B cell (primary cell): ENCODE data around the gene CFAP251. TPM values are rescaled to one million over a fixed set of nuclear protein-coding genes. Genes with fewer than 3 reads are reported as not detected.
"Not testable (repeated sequence)": the region's sequence is repeated elsewhere in the genome, so short reads cannot be mapped to it uniquely, and the experiment has no call there.

Source experiments
- ATAC-seq: fragments of 200-7000 bp; cut with Tn5 transposase; one replicate; pipeline ENCODE4 v1.10.0; 2021; ENCODE audit warnings: low read depth, mild to moderate bottlenecking, moderate number of reproducible peaks, moderate library complexity
- CTCF ChIA-PET: fragments of 350-600 bp; sonication (Branson Sonifier 250); formaldehyde crosslinking; loops from one replicate; lab custom pipeline; 2021; ENCODE audit warnings: antibody characterized with exemption, inconsistent platforms; lab: Charles Lee
- POLR2A ChIA-PET: fragments of 350-600 bp; sonication (Branson Sonifier 250); formaldehyde crosslinking; loops from one replicate; lab custom pipeline; 2021; ENCODE audit warnings: antibody characterized with exemption; lab: Charles Lee
- DNase-seq: peaks from one replicate; pipeline ENCODE4 v3.0.0; 2013
- H2AFZ ChIP-seq: 2 replicates; pipeline ENCODE4 v1.6.1; 2012; ENCODE audit warnings: mild to moderate bottlenecking, low read depth, low read length; ENCODE audit not compliant: insufficient read depth, poor library complexity, severe bottlenecking
- H3K27ac ChIP-seq, 2 donors: 1 replicate in 1 of 2; 2 replicates in 1 of 2; pipeline ENCODE4 v1.5.1; 2012 to 2013; ENCODE audit warnings: low read length in 2 of 2, mild to moderate bottlenecking in 2 of 2, moderate library complexity in 1 of 2
- H3K27me3 ChIP-seq, 4 experiments: fragments of 200-600 bp in 1 of 4; sonication (generic) in 1 of 4; replicated peaks in 1 of 4; 1 replicate in 2 of 4; 2 replicates in 2 of 4; pipeline versions ENCODE4 v1.6.1 to v1.7.0; 2013 to 2016; ENCODE audit warnings: low read length in 3 of 4, mild to moderate bottlenecking in 2 of 4, mixed read lengths in 1 of 4, moderate library complexity in 1 of 4; ENCODE audit not compliant: insufficient read depth in 4 of 4, control insufficient read depth in 3 of 4; ENCODE audit errors: control extremely low read depth in 1 of 4
- H3K36me3 ChIP-seq, 2 experiments: replicated peaks in 1 of 2; 1 replicate in 1 of 2; 2 replicates in 1 of 2; pipeline versions ENCODE4 v1.6.1 to v1.7.1; 2013; ENCODE audit warnings: low read length in 1 of 2; ENCODE audit not compliant: insufficient read depth in 2 of 2, control insufficient read depth in 1 of 2; ENCODE audit errors: control extremely low read depth in 1 of 2, extremely low read depth in 1 of 2
- H3K4me1 ChIP-seq, 2 donors: fragments of 200-600 bp in 1 of 2; sonication (generic) in 1 of 2; 1 replicate in 1 of 2; 2 replicates in 1 of 2; pipeline versions ENCODE4 v1.5.1 to v1.6.1; 2013 to 2017; ENCODE audit warnings: low read length in 2 of 2; ENCODE audit not compliant: control insufficient read depth in 2 of 2, insufficient read depth in 2 of 2
- H3K4me2 ChIP-seq: replicated peaks from 2 replicates; pipeline ENCODE3; 2012; ENCODE audit warnings: mild to moderate bottlenecking, low read depth, low read length; ENCODE audit not compliant: poor library complexity, severe bottlenecking
- H3K4me3 ChIP-seq, 5 experiments: fragments of 200-600 bp in 1 of 5; sonication (generic) in 1 of 5; 1 replicate in 3 of 5; 2 replicates in 2 of 5; pipeline versions ENCODE4 v1.5.1 to v1.7.0; 2011 to 2016; ENCODE audit warnings: low read length in 4 of 5, mild to moderate bottlenecking in 4 of 5, low read depth in 2 of 5, control low read depth in 1 of 5, moderate library complexity in 1 of 5; ENCODE audit not compliant: insufficient read depth in 1 of 5; ENCODE audit errors: control extremely low read depth in 1 of 5, extremely low read depth in 1 of 5
- H3K79me2 ChIP-seq: fragments of 200-600 bp; sonication (generic); one replicate; pipeline ENCODE4 v1.6.0; 2016; ENCODE audit warnings: low read length; ENCODE audit not compliant: control insufficient read depth, insufficient read depth
- H3K9ac ChIP-seq: fragments of 200-600 bp; sonication (generic); 2 replicates; pipeline ENCODE4 v1.6.1; 2017; ENCODE audit warnings: mild to moderate bottlenecking, low read length, moderate library complexity
- H3K9me3 ChIP-seq, 3 donors: one replicate each; pipeline versions ENCODE4 v1.6.1 to v1.7.1; 2013; ENCODE audit warnings: low read length in 2 of 3; ENCODE audit not compliant: control insufficient read depth in 2 of 3, insufficient read depth in 1 of 3; ENCODE audit errors: control extremely low read depth in 1 of 3
- H4K20me1 ChIP-seq: 2 replicates; pipeline ENCODE4 v1.6.0; 2012; ENCODE audit warnings: mild to moderate bottlenecking, low read length; ENCODE audit not compliant: insufficient read depth, control insufficient read depth, poor library complexity, severe bottlenecking
- H3K27ac Mint-ChIP-seq: one replicate; pipeline ENCODE4 v1.8.0; 2021; ENCODE audit warnings: mixed read lengths
- H3K27me3 Mint-ChIP-seq: one replicate; pipeline ENCODE4 v1.8.0; 2021; ENCODE audit warnings: mixed read lengths
- H3K4me1 Mint-ChIP-seq: one replicate; pipeline ENCODE4 v1.8.0; 2021; ENCODE audit warnings: mixed read lengths
- H3K4me3 Mint-ChIP-seq: one replicate; pipeline ENCODE4 v1.8.0; 2021; ENCODE audit warnings: mixed read lengths
- H3K9me3 Mint-ChIP-seq: one replicate; pipeline ENCODE4 v1.8.0; 2022; ENCODE audit warnings: mixed read lengths; ENCODE audit not compliant: insufficient read depth
- EZH2 ChIP-seq: IDR thresholded peaks from 2 replicates; pipeline ENCODE4 v1.6.1; 2012; ENCODE audit warnings: borderline replicate concordance, low read depth, mild to moderate bottlenecking, moderate library complexity, low read length; ENCODE audit not compliant: insufficient read depth, poor library complexity, severe bottlenecking
- WGBS: methylation state at CpG from one replicate; pipeline ENCODE4 v1.1.5; 2013; ENCODE audit warnings: missing lambda C conversion rate; ENCODE audit not compliant: insufficient coverage; 5-methylcytosine and 5-hydroxymethylcytosine counted together
- intact Hi-C: fragments of 100-400 bp; cut with micrococcal nuclease; formaldehyde crosslinking; loops from one replicate; pipeline ENCODE4 v1.10.0; 2022
- polyA plus RNA-seq: library from polyadenylated mRNA; depleted of rRNA; stranded (reverse); fragments of >200 nt; gene quantifications from 2 replicates; pipeline ENCODE4 v1.2.3, GENCODE V29; 2012
- total RNA-seq, 2 donors: library from RNA; stranded (reverse); fragments of 120-200 nt in 1 of 2; gene quantifications; 1 replicate in 1 of 2; 2 replicates in 1 of 2; pipeline versions ENCODE4 v1.2.3 to v1.2.4, GENCODE V29; 2013 to 2022
- TF ChIP-seq, protein P1 (sequence below): fragments of 200-600 bp; IDR thresholded peaks from one replicate; pipeline ENCODE4 v1.8.0; 2022; ENCODE audit warnings: antibody characterized with exemption, mild to moderate bottlenecking

CFAP251 gene
- total and polyA plus RNA-seq, 2 donors (not counting 1 experiment from before 2014, with no cell fraction given) = 0.22 to 1.6 TPM

DNA sequence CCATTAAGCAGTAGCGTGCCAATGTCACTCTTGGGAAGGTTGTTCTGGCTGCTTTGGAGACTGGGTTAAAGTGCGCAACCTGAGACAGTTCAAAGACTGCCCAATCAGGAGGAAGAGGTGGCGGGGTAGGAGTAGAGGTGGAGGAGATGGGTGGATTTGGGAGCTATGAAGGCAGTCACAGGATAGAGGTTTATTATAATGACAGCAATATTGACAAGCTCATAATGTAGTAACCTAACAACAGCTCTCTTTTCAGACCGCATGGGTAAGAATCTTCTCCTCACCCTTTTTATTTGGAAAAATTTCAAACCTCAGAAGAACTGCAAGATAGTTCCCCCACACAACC, 35.1 kb upstream of the CFAP251 start:
- no peaks in the 10 kb centered on the region for H3K9me3 Mint-ChIP-seq
- H3K27me3 Mint-ChIP-seq = peaks cover 8% of the 10 kb centered on the region
- H3K9ac ChIP-seq = no peak overlapping the region
- TF ChIP-seq, protein P1, sequence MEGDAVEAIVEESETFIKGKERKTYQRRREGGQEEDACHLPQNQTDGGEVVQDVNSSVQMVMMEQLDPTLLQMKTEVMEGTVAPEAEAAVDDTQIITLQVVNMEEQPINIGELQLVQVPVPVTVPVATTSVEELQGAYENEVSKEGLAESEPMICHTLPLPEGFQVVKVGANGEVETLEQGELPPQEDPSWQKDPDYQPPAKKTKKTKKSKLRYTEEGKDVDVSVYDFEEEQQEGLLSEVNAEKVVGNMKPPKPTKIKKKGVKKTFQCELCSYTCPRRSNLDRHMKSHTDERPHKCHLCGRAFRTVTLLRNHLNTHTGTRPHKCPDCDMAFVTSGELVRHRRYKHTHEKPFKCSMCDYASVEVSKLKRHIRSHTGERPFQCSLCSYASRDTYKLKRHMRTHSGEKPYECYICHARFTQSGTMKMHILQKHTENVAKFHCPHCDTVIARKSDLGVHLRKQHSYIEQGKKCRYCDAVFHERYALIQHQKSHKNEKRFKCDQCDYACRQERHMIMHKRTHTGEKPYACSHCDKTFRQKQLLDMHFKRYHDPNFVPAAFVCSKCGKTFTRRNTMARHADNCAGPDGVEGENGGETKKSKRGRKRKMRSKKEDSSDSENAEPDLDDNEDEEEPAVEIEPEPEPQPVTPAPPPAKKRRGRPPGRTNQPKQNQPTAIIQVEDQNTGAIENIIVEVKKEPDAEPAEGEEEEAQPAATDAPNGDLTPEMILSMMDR = no peak
- TF ChIP-seq EZH2 = no peak
- H3K36me3 ChIP-seq = no peaks in the 10 kb centered on the region
- H3K4me2 ChIP-seq = no peak overlapping the region
- peaks cover 0 to 1% (median 0%) of the 10 kb centered on the region in 3 donors for H3K9me3 ChIP-seq
- no peak overlapping the region for H3K27ac ChIP-seq
- no peak overlapping the region for H3K4me3 ChIP-seq
- H3K27me3 ChIP-seq = peaks cover 0 to 5% (median 0%) of the 10 kb centered on the region in 4 experiments
- H4K20me1 ChIP-seq = no peaks in the 10 kb centered on the region
- H2AFZ ChIP-seq = no peak overlapping the region
- 94% methylated on average over 2 of the region's 4 CpGs for WGBS
- H3K4me1 Mint-ChIP-seq = peaks cover 5% of the 10 kb centered on the region
- H3K4me3 Mint-ChIP-seq = no peak overlapping the region
- intact Hi-C loops = no loop called here
- no peak overlapping the region for H3K27ac Mint-ChIP-seq
- ATAC-seq = no peak
- H3K79me2 ChIP-seq = no peaks in the 10 kb centered on the region
- ChIA-PET POLR2A (no interaction called here), CTCF (interaction anchor here (0.7 to 1.6 kb wide), 3 partner anchors 71 to 89 kb away, joined by 3 to 7 read pairs (median 5); partner anchors contain the start of gene RHOF)
- H3K4me1 ChIP-seq = peaks cover 4 to 6% of the 10 kb centered on the region in 2 donors
- no peak for DNase-seq

DNA sequence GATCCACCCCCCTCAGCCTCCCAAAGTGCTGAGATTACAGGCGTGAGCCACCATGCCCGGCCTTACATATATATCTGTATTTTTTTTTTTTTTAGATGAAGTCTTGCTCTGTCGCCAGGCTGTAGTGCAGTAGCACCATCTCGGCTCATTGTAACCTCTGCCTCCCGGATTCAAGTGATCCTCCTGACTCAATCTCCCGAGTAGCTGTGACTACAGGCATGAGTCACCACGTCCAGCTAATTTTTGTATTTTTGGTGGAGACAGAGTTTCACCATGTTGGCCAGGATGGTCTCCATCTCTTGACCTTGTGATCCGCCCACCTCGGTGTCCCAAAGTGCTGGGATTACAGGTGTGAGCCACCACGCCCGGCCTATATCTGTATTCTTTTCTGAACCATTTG, 33.3 kb upstream of the CFAP251 start:
- intact Hi-C loops = loop anchor here (5.0 kb wide), 1 partner anchor 1198 kb away; the partner anchor contains the start of gene MLEC
- POLR2A ChIA-PET, H2AFZ ChIP-seq, H3K4me2 ChIP-seq, H3K9ac ChIP-seq, H3K36me3 ChIP-seq, H3K27ac ChIP-seq, ATAC-seq, H3K9me3 ChIP-seq, CTCF ChIA-PET, H3K27me3 Mint-ChIP-seq, DNase-seq, H3K27me3 ChIP-seq, H3K79me2 ChIP-seq, H4K20me1 ChIP-seq, H3K4me3 ChIP-seq, H3K4me3 Mint-ChIP-seq, H3K27ac Mint-ChIP-seq, H3K9me3 Mint-ChIP-seq: not testable (repeated sequence)
- H3K4me1 ChIP-seq = peaks cover 15 to 18% of the 10 kb centered on the region in 2 donors
- WGBS = 89% methylated on average over 6 of the region's 11 CpGs
- peaks cover 23% of the 10 kb centered on the region for H3K4me1 Mint-ChIP-seq
